Duodenal mucosa (tissue), 2 donors: Measurements from ENCODE around the gene COX5B.
"Not testable (repeated sequence)": the region's sequence is repeated elsewhere in the genome, so short reads cannot be mapped to it uniquely, and the experiment has no call there.

Experiments
- H3K27ac ChIP-seq: one replicate; pipeline ENCODE4 v1.7.0; 2013; ENCODE audit warnings: low read depth, low read length
- H3K27me3 ChIP-seq, 2 donors: one replicate each; pipeline ENCODE4 v1.7.0; 2013; ENCODE audit warnings: low read length in 2 of 2, control low read depth in 1 of 2; ENCODE audit not compliant: insufficient read depth in 2 of 2, control insufficient read depth in 1 of 2
- H3K36me3 ChIP-seq, 2 donors: one replicate each; pipeline ENCODE4 v1.7.0; 2013; ENCODE audit warnings: low read length in 2 of 2, control low read depth in 1 of 2; ENCODE audit not compliant: insufficient read depth in 2 of 2, control insufficient read depth in 1 of 2
- H3K4me1 ChIP-seq, 2 donors: one replicate each; pipeline ENCODE4 v1.7.0; 2013; ENCODE audit warnings: low read length in 2 of 2, control low read depth in 1 of 2; ENCODE audit not compliant: insufficient read depth in 2 of 2, control insufficient read depth in 1 of 2
- H3K4me3 ChIP-seq, 2 donors: one replicate each; pipeline ENCODE4 v1.7.0; 2013; ENCODE audit warnings: low read length in 2 of 2, low read depth in 1 of 2
- H3K9ac ChIP-seq, 2 donors: one replicate each; pipeline ENCODE4 v1.7.0; 2013; ENCODE audit warnings: low read length in 2 of 2, low read depth in 1 of 2
- H3K9me3 ChIP-seq, 2 donors: one replicate each; pipeline ENCODE4 v1.7.0; 2013; ENCODE audit warnings: low read length in 2 of 2, control low read depth in 1 of 2; ENCODE audit not compliant: control insufficient read depth in 1 of 2

Gene COX5B

GRCh38 chr2:97672606-97673140 is 26.8 kb downstream of the COX5B start:
- H3K9ac ChIP-seq, H3K4me3 ChIP-seq, H3K27ac ChIP-seq, H3K4me1 ChIP-seq, H3K36me3 ChIP-seq, H3K9me3 ChIP-seq, H3K27me3 ChIP-seq: not testable (repeated sequence)

- Histone ChIP-seq H3K27ac (no peak overlapping the region), H3K27me3 (no peaks in the 10 kb centered on the region), H3K36me3 (no peaks in the 10 kb centered on the region), H3K4me3 (no peak overlapping the region), H3K4me1 (peaks cover 0 to 8% of the 10 kb centered on the region in 2 donors), H3K9me3 (no peaks in the 10 kb centered on the region), H3K9ac (no peak overlapping the region)
These were observed 27.5 kb downstream of the COX5B start for GRCh38 chr2:97673182-97673914.

DNA sequence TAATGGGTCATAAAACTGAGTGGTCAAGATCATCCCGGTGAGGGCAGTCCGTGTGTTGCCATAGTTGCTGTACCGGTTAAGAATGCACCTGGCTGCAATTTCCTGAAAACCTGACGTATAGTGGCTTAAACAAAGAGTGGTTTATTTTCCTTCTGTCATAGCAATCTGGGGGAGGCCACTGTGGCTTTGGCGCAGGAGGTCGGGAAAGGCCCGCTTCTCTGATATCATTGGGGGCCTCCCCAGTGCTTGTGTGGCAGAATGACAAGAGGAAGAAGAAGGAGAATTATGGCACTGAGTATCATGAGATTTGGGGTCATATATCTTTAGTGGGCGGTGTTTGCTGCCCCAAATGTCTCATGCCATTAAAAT is 28.0 kb downstream of the COX5B start:
- H3K4me1 ChIP-seq, result peaks cover 0 to 8% of the 10 kb centered on the region in 2 donors
- H3K36me3 ChIP-seq, result no peaks in the 10 kb centered on the region
- H3K27me3 ChIP-seq, result no peaks in the 10 kb centered on the region
- no peak overlapping the region for H3K4me3 ChIP-seq
- H3K9me3 ChIP-seq, result no peaks in the 10 kb centered on the region
- H3K27ac ChIP-seq, result no peak overlapping the region
- H3K9ac ChIP-seq, result no peak overlapping the region

GRCh38 chr2:97675430-97676113 is 29.7 kb downstream of the COX5B start:
- Histone ChIP-seq H3K4me3 (no peak overlapping the region), H3K9ac (no peak overlapping the region), H3K9me3 (no peaks in the 10 kb centered on the region), H3K36me3 (no peaks in the 10 kb centered on the region), H3K27ac (no peak overlapping the region), H3K4me1 (peaks cover 0 to 8% of the 10 kb centered on the region in 2 donors), H3K27me3 (no peaks in the 10 kb centered on the region)

DNA sequence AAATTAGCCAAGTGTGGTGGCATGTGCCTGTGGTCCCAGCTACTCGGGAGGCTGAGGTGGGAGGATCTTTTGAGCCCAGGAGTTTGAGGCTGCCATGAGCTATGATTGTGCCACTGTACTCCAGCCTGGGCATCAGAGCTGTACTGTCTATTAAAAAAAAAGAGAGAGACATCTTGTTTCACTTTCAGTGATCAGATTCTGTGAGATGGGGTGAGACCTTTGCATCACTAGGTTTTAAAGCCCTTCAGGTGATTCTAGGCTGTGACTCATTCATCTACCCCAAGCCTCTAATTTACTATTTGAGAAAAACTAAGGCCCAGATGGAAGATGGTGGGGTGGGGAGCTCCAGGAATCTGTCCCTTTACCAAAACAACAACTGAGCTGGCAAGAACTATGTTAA is 30.8 kb downstream of the COX5B start:
- H3K4me3 ChIP-seq, result no peak overlapping the region
- no peak overlapping the region for H3K27ac ChIP-seq
- no peaks in the 10 kb centered on the region for H3K27me3 ChIP-seq
- H3K9ac ChIP-seq, result no peak overlapping the region
- H3K36me3 ChIP-seq, result no peaks in the 10 kb centered on the region
- H3K4me1 ChIP-seq, result peaks cover 0 to 8% of the 10 kb centered on the region in 2 donors
- no peaks in the 10 kb centered on the region for H3K9me3 ChIP-seq

DNA sequence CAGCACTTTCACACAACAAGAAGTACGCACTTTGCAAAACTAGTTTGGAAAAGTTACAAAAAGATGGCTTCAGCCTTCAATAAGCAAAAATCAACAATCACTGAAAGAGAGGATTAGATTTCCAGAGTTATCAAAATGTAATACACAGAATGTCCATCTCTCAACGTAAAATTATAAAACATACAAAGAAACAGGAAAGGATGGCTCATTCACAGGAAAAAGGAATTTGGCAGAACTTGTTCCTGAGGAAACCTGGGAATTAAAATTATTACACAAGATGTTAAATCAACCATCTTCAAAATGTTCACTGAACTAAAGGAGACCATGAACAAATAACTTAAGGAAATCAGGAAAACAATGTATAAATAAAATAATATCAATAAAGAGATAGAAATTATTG is 31.6 kb downstream of the COX5B start:
- H3K4me1 ChIP-seq, result peaks cover 0 to 8% of the 10 kb centered on the region in 2 donors
- no peak overlapping the region for H3K4me3 ChIP-seq
- no peak overlapping the region for H3K9ac ChIP-seq
- no peaks in the 10 kb centered on the region for H3K36me3 ChIP-seq
- H3K9me3 ChIP-seq, result no peaks in the 10 kb centered on the region
- H3K27me3 ChIP-seq, result no peaks in the 10 kb centered on the region
- H3K27ac ChIP-seq, result no peak overlapping the region

- H3K27ac ChIP-seq, result no peak overlapping the region
- H3K27me3 ChIP-seq, result no peaks in the 10 kb centered on the region
- H3K9me3 ChIP-seq, result no peaks in the 10 kb centered on the region
- H3K4me1 ChIP-seq, result peaks cover 0 to 8% of the 10 kb centered on the region in 2 donors
- no peak overlapping the region for H3K9ac ChIP-seq
- no peaks in the 10 kb centered on the region for H3K36me3 ChIP-seq
- H3K4me3 ChIP-seq, result no peak overlapping the region
These were observed 32.4 kb downstream of the COX5B start for GRCh38 chr2:97678298-97678697.

DNA sequence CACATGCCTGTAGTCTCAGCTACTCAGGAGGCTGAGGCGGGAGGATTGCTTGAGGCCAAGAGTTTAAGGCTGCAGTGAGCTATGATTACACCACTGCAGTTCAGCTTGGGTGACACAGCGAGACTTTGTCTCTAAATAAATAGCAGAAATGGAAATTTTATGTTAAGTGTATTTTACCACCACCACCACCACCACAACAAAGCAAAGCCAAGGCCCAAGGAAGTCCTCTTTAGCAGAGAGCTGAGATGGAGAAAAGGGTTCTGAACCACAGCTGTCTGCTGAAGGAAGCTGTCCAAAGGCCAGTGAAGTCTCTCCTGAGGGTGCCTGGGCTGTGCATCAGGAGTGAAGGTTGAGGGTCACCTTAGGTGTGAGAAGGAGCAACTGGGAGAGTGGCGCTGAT is 41.4 kb downstream of the COX5B start:
- not testable (repeated sequence) for H3K4me3 ChIP-seq, H3K36me3 ChIP-seq, H3K27ac ChIP-seq, H3K27me3 ChIP-seq, H3K4me1 ChIP-seq, H3K9ac ChIP-seq, H3K9me3 ChIP-seq

DNA sequence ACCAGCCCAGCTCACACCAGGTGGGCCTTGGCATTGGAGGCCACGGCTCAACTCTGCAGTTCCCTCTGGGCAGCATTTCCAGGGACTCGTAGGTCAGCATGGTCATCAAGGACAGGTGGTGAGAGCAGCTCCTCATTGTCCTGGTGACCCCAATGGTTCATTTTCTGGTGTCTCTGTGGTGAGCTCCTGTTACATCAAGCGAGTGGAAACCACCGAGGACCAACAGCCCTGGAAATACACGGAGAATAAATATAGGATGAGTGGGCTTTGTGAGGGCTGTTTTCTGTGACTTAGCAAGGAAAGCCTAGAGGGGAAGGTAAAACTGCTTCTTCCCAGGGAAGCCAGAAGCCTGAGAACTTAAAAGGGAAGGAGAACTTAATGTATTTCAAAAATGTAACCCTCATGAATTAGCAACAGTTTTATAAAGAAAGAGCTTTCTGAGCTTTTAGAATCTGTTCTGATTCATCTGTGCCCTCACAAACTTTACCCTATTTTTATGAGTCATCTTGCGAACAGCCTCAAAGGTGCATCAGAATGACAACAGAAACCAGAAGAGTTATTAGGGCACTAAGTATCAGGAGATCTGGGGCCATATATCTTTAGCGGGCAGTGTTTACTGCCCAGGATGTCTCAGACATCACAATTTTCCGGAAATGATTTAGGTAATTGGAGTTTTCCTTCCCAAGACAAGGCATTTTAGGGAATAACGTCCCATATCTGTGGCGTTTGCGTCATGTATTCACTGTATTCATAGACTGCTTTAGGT is 42.4 kb downstream of the COX5B start:
- H3K27ac ChIP-seq, result no peak overlapping the region
- no peaks in the 10 kb centered on the region for H3K27me3 ChIP-seq
- H3K36me3 ChIP-seq, result no peaks in the 10 kb centered on the region
- no peaks in the 10 kb centered on the region for H3K4me1 ChIP-seq
- no peaks in the 10 kb centered on the region for H3K9me3 ChIP-seq
- no peak overlapping the region for H3K4me3 ChIP-seq
- no peak overlapping the region for H3K9ac ChIP-seq

- Histone ChIP-seq H3K4me1 (no peaks in the 10 kb centered on the region), H3K27ac (no peak overlapping the region), H3K9ac (no peak overlapping the region), H3K9me3 (no peaks in the 10 kb centered on the region), H3K27me3 (no peaks in the 10 kb centered on the region), H3K36me3 (no peaks in the 10 kb centered on the region), H3K4me3 (no peak overlapping the region)
These were observed 45.3 kb downstream of the COX5B start for GRCh38 chr2:97691166-97691565.
